ENCODE measurements around the gene CES3.

The CES3 gene

DNA sequence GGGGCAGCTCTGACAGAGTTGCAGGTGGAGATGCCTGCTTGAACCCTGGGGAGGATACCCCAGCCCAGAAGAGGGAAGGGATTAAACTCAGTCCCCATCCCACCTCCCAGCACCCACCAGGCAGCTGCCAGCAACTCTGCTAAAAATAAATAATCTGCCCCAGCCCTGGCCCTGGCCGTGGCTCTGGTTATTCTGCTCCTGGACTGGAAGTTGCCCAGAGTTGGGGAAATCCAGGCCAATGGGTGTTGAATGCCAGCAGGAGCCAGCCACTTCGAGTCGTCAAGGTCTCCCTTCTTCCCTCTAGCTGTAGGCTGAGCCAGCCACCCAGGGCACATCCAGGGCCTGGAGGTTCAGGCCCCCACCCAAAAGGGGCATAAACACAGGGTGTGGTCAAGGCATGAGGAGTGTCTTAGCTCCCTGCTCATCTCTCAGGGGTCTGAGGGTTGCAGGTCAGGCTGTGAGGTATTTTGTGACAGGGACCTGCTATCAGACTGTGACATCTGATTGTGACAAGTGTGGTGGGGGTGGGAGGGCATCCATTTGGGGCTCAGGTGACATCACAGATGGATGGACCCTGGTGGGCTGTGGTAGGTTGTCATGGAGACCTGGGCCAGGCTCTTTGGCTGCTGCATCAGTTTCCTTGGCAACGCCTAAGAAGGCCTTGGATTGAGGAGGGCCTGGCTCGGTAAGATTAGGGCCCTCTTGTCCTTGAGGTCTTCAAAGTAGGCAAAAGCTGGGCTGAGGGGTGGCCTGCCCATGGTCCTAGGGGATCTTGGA, 34.7 kb upstream of the CES3 start:
- TF ChIP-seq, protein P1, sequence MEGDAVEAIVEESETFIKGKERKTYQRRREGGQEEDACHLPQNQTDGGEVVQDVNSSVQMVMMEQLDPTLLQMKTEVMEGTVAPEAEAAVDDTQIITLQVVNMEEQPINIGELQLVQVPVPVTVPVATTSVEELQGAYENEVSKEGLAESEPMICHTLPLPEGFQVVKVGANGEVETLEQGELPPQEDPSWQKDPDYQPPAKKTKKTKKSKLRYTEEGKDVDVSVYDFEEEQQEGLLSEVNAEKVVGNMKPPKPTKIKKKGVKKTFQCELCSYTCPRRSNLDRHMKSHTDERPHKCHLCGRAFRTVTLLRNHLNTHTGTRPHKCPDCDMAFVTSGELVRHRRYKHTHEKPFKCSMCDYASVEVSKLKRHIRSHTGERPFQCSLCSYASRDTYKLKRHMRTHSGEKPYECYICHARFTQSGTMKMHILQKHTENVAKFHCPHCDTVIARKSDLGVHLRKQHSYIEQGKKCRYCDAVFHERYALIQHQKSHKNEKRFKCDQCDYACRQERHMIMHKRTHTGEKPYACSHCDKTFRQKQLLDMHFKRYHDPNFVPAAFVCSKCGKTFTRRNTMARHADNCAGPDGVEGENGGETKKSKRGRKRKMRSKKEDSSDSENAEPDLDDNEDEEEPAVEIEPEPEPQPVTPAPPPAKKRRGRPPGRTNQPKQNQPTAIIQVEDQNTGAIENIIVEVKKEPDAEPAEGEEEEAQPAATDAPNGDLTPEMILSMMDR (IDR thresholded peaks at IDR 0.05; ENCODE audit: borderline replicate concordance, control extremely low read depth, extremely low read depth, insufficient read depth, missing control alignments): no peak
- in situ Hi-C loops (cut with MboI; ENCODE audit: low sequenced_read_pairs, unreplicated experiment): no loop called here
- DNase-seq (ENCODE audit: low spot score): no peak

DNA sequence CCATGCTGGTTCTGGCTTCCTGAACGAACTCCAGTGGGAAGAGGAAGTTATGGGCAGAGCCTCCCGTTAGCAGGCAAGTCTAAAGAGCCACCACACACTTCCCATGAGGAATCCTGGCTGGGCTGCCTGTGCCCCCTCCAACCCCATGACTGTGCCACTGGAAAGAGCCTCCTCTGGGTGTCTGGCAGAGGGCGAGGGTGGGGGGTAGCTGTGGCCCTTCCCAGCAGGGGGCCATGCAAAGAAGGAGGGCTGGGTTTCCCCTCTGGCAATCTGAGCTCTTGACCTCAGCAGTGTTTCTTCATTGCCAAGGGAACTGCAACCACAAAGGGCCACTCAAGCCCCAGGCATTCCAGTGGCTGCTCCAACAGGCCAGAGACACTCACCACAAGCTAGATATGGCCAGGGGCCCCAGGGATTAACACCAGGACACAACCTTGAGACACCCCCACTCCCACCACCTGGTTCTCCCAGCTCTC, 34.1 kb upstream of the CES3 start:
- TF ChIP-seq, protein P1 (IDR thresholded peaks at IDR 0.05; ENCODE audit: borderline replicate concordance, control extremely low read depth, extremely low read depth, insufficient read depth, missing control alignments): no peak
- DNase-seq (ENCODE audit: low spot score): peak; percentile 70
- in situ Hi-C loops (cut with MboI; ENCODE audit: low sequenced_read_pairs, unreplicated experiment): no loop called here

DNA sequence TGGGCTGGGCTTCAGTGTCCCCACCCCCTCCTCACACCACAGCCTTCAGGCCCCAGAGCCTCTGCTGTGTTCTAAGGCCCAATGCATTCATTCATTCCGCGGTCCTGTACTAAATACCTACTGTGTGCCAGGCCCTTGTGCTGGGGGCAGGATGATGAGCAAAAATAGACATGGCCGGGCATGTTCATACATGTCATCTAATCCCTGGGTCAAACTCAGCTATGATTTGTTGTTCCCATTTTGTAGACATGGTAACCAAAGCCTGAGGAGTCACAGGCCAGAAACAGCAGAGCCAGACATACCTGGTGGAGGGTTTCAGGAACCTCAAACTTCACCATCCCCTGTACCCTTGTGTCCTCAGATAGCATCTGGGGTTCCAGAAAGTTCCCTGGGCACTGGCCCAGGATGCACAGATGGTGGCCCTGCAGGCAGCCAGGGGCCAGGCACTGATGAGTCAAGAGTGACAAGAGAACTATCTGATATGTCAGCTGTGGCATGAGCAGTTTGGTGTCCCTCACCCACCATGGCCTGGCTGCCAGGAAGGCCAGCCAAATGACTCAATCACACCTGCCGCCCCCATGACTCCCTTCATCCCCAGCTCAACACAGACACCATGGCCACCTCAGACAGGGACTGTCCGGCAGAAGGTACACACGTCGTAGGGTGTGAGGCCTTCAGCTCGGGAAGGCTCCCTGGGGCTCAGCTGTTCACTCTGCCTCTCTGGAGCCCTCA, 33.0 kb upstream of the CES3 start:
- no peak for DNase-seq (ENCODE audit: low spot score)
- in situ Hi-C loops (cut with MboI; ENCODE audit: low sequenced_read_pairs, unreplicated experiment): no loop called here
- TF ChIP-seq, protein P1 (IDR thresholded peaks at IDR 0.05; ENCODE audit: borderline replicate concordance, control extremely low read depth, extremely low read depth, insufficient read depth, missing control alignments): no peak

DNA sequence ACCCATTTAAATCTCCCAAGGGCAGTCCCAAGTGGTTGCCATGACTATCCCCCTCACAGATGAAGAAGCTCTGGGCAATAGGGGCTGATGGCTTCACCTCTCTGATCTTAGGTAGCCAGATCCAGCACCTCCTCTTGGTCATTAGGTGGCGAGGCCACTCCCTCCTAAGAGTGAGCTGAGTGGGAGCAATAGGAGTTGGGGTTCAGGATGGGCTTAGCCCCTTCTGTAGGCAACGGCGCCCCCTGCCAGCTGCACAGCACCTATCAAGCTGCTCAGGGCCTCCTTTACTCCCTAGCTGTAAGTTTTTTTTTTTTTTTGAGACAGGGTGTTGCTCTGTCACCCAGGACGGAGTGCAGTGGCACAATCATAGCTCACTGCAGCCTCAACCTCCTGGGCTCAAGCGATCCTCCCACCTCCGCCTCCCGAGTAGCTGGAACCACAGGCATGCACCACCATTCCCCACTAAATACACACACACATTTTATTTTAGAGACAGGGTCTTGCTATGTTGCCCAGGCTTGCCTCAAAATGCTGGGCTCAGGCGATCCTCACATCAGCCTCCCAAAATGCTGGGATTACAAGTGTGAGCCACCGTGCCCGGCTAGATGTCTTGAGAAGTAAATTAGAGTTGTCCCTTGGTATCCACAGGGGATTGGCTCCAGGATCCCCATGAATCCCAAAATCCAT, 32.2 kb upstream of the CES3 start:
- TF ChIP-seq, protein P1 (IDR thresholded peaks at IDR 0.05; ENCODE audit: borderline replicate concordance, control extremely low read depth, extremely low read depth, insufficient read depth, missing control alignments): peak; percentile 27
- no peak for DNase-seq (ENCODE audit: low spot score)
- in situ Hi-C loops (cut with MboI; ENCODE audit: low sequenced_read_pairs, unreplicated experiment): no loop called here

DNA sequence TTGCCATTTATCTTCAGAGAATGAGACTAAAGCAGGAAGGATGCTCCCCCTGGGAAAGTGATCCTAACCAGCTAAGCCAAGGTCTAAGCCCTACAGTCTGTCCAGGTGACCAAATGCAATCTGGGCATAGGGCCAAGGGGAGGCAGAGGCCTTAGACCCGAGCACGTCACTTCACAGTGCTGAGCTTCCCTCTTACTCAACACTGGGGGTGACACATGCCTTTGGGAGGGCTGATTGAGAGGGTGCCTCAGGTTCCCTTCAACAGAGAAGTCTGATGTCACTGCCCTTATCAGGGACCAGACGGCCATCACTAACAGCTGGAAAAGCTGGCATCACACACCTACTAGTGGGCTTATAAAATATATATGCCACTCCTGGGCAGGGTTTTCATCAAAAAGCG, 30.9 kb upstream of the CES3 start:
- no peak for DNase-seq (ENCODE audit: low spot score)
- TF ChIP-seq, protein P1 (IDR thresholded peaks at IDR 0.05; ENCODE audit: borderline replicate concordance, control extremely low read depth, extremely low read depth, insufficient read depth, missing control alignments): no peak
- in situ Hi-C loops (cut with MboI; ENCODE audit: low sequenced_read_pairs, unreplicated experiment): no loop called here

DNA sequence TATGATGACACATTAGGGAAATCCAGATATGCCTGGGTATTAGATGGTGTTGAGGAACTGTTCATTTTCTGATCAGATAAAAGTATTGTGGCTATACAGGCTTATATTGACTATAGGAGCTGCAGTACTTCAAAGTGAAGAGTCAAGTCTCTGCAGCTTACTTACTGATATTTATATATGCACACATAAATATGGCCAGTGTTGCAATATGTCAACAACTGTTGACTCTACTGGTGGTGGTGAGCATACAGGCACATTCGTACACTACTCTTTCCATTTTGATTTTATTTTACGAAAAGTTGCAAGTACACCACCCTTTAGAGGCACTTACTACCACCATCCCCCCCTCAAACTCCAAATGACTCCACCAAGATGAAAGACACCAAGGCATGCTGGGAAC, 29.4 kb upstream of the CES3 start:
- in situ Hi-C loops (cut with MboI; ENCODE audit: low sequenced_read_pairs, unreplicated experiment): no loop called here
- DNase-seq (ENCODE audit: low spot score): no peak
- TF ChIP-seq, protein P1 (IDR thresholded peaks at IDR 0.05; ENCODE audit: borderline replicate concordance, control extremely low read depth, extremely low read depth, insufficient read depth, missing control alignments): no peak
